Mesenteric fat pad (tissue), 1 donor: ENCODE results near the gene EYA2. TPM values are rescaled to one million over a fixed set of nuclear protein-coding genes. Genes with fewer than 3 reads are reported as not detected.
"Not testable (repeated sequence)": the region's sequence is repeated elsewhere in the genome, so short reads cannot be mapped to it uniquely, and the experiment has no call there.

Experiments used
- DNase-seq: peaks from one replicate; pipeline ENCODE4 v3.0.0-alpha.2; 2020; ENCODE audit warnings: low spot score
- total RNA-seq: library from RNA; stranded (reverse); fragmentation: NEBNext Ultra II Directional; extraction: Animal tissue kit (Norgen Biotek cat#: 25700); gene quantifications from one replicate; pipeline ENCODE4 v1.2.1, GENCODE V29; 2021
- donor health status: DM: yes; HTN: yes; CAD: no.

EYA2 gene
- total RNA-seq, 1 donor from 2014 or later: 32.8 TPM

DNA sequence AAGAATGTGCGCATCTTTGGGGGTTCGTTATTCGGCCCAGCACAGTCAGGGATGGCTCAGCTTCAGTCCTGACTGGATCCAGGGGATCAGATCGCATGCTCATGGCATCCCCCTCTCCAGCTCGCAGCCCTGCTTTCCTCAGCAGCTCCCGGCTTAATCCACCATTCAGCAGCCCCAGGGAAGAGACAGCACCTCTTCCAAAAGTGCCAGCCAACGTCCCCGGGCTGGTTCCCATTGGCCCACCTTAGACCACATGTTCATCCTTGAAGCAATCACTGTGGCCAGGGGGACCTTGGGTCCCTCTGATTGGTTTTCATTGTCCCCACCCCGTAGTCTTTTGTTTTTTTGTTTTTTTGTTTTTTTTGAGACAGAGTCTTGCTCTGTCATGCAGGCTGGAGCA, 273.2 kb downstream of the EYA2 start:
- no peak for DNase-seq

DNA sequence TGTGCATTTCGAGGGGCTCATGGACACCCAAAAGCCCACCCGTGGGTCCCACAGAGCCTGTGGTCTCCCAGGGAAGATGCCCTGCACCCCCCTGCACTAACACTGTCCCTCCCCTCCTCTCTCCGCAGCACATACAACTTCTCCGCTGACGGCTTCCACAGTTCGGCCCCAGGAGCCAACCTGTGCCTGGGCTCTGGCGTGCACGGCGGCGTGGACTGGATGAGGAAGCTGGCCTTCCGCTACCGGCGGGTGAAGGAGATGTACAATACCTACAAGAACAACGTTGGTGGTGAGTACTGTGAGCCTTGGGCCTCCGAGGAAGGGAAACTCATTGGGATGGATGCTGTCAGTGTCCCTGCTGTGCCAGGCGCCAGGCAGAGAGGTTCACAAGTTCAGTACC, 277.9 kb downstream of the EYA2 start:
- DNase-seq: no peak

DNA sequence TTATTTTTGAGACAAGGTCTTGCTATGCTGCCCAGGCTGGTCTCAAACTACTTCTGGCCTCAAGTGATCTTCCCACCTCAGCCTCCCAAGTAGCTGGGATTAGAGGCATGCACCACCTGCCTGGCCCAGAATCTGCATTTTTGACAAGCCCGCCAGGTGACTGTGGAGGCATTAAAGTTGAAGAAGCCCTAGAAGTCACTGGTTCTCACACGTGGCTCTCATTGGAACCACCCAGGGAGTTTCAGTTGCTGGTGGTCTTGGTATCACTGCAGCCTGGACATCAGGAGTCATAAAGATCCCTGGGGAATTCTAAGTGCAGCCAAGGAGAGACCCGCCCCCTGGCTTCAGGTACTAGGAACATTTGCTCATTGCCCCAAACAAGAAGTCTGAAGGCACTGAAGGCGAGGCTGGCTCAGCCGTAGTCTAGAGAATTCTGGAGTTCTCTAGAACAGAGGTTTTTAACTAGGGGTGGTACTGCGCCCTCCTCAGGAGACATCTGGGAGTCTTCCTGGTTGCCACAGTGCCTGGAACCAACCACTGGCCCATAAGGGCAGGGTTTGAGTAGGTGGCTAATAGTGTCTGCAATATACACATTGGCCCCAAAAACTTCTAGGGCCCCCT, 279.1 kb downstream of the EYA2 start:
- no peak for DNase-seq

DNA sequence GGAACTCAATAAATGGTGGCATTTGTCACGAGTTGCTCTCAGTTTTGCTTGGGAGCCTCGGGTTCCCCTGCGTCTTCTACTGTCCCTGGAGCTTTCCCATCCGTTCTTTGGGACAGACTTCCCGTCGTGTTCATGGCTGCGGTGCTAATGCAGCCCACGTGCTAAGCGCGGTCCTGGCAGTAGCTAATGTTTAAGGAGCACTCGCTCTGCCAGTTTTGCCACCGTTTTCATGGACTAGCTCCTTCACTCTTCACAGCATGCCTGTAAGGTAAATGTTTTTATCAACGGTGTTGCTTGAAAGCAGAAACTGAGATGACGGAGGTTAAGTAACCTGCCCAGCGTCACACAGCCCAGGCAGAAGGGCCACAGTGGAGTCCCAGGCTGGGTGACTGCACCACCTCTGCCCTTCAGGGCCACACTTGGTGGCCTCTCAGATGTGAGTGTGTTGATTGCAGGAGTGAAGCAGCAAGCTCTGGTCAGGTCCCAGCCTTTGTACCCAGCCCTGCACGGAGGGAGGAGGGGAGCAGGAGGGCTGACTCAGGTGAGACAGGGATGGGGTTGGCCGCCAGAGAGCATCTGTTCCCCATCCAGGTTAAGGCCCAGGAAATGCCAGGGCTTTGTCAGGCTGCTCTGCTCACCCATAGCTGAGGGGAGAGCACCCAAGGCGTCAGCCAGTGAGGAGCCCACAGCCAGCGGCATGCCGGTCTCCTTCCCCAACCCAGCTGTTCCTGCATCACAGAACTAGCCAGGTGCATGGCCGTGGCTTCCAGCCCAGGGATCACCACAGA, 280.0 kb downstream of the EYA2 start:
- no peak for DNase-seq

DNA sequence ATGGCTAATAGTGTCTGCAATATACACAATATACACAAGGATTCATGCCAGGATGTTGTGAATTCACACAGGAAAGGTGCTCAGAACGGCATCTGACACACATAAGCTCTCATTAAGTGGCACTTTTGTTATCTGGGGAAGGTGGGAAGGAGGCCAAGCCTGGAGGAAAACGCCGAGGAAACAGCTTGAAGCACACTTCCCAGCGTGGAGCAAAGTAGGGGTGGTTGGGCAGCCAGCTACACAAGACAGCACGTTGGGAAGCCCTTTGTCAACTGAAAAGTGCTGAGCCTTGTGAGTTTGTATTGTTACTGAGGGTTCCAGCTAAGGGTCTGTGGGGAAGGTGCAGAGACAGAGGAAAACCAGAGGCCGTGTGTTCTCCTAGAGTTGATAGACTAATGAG, 280.9 kb downstream of the EYA2 start:
- no peak for DNase-seq

DNA sequence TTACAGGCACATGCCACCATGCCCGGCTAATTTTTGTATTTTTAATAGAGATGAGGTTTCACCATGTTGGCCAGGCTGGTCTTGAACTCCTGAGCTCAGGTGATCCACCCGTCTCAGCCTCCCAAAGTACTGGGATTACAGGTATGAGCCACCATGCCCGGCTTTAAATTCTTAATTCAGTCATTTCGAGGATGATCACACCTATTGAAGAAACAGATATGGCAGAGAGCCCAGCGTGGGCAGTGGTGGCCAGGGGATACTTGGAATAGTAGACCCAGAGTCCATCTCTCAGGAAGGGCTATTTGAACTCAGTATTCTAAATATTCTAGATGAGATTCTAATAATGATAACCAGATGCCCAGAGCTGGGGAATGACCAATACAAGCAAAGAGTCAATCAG, 281.6 kb downstream of the EYA2 start:
- DNase-seq: not testable (repeated sequence)

DNA sequence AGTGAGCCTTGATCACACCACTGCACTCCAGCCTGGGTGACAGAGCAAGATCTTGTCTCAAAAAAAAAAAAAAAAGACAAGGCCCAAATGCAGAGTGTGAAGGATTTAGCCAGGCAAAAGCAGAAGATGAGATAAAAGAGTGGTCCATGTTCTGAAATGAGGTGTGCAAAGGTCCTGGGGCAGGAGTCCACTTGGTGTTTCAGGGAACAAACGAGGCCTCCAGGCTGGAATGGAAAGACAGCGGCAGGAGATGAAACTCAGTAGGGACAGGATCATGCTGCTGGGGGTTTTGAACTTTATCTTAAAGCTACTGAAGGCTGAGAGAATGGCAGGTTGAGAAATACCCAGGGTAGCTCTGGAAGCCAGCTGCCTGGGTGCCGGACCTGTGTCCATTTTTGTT, 283.6 kb downstream of the EYA2 start:
- no peak for DNase-seq

DNA sequence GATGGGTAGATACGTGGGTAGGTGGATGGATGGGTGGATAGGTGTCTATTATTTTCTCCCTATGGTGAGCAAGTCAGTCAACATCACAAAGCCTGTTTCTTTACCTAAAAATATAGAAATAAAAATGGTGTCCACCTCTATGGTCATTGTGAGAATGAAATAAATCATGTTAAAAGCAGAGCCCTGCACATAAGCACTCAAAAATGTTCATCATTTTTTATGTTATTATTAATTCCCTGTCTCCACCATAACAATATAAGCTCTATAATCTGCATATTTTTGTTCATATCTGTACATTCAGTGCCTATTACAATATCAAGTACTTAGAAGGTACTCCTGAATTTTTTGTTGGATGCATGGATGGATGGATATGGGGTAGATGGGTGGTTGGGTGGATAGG, 284.2 kb downstream of the EYA2 start:
- DNase-seq: no peak

DNA sequence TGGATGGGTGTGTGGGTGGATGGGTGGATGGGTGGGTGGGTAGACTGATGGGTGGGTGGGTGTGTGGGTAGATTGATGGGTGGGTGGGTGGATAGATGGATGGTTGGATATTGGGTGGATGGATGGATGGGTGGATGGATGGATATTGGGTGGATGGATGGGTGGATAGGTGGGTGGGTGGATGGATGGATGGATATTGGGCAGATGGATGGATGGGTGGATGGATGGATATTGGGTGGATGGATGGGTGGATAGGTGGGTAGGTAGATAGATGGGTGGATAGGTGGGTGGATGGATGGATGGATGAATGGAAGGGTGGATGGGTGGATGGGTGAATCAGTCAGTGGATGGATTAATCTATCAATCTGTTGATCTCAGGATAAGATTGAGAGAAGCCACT, 284.6 kb downstream of the EYA2 start:
- DNase-seq: no peak

DNA sequence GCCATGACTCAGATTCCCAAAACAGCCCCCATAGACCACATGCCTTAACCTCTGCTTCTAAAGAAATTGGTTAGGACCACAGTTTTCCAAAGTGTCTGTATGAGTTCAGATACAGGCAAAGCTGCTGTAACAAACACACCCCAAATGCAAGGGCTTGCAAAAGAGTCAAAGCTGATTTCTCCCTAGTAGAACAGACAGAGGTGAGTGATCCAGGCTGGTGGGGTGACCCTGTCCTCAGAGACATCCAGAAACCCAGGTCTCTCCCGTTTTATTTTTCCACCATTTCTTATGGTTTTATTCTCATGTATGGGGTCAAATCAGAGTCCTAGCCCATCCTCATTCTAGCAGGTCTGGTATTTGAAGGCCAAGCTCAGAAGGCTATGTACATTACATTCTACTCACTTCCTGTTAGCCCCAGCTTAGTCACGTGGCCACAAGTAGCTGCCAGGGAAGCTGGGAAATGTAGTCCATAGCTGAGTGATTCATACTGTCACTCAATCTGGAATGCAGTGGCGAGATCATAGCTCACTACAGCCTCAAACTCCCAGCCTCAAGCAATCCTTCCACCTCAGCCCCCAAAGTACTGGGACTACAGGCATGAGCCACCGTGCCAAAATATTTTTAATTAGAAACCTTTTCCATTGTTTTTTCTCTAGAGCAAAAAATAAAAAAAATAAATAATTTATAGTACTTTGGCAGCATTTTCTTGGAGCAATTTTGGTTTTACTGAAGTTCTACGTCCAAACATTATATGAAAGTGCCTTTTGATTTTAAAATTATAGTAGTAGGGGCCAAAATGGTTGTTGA, 286.6 kb downstream of the EYA2 start:
- DNase-seq: no peak

DNA sequence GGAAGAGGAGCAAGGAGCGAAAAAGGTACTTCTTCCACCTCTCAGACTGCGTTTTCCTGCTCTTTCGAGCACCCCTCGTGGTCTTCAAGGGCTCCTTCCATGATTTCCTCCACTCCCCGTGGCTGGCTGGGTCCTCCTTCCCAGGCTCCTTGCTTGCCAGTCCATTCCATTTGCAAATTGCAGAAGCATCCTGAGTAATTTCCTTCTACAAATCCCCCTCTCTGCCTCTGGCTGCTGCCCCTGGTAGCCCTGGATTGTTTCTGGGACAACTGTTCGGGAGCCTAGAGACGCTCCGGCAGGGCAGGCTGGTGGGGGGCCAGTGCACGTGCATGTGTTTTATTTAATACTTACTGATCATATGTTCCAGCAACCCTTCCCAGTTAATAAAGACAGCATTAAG, 288.7 kb downstream of the EYA2 start:
- DNase-seq: no peak

DNA sequence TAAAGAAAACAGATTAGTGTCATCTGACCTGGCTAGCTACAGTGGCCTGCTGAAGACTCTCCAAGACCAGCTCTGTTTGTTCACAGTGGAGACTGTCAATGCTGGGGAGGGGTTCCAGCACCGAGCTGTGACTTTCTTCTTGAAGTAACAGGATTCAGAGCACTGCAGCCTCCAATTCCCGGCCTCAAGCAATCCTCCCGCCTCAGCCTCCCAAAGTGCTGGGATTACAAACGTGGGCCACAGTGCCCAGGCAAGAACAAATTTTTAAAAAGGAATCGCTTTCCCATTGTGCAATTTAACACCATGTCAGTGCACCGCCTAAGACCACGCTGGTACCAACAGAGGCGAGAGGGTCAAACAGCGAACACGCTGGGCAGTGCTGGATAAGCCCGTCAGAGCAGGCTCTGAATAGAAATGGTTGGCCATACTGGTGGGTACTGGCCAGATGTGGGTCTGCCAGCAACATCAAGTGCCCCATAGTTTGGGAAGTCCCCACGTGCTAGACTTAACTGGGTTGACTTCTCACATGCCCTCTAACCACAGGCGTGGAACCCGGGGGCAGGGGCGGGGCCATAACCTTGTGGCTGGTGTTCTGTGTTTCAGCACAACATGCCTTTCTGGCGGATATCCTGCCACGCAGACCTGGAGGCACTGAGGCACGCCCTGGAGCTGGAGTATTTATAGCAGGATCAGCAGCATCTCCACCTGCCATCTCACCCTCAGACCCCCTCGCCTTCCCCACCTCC, 293.0 kb downstream of the EYA2 start:
- DNase-seq: no peak

DNA sequence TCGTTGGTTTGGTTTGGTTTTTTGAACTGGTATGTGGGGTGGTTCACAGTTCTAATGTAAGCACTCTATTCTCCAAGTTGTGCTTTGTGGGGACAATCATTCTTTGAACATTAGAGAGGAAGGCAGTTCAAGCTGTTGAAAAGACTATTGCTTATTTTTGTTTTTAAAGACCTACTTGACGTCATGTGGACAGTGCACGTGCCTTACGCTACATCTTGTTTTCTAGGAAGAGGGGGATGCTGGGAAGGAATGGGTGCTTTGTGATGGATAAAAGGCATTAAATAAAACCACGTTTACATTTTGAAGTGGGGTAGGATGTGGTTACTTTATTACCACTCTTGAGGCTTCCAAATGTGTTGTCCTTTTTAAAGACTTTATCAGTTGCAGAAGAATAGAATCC, 293.9 kb downstream of the EYA2 start:
- DNase-seq: no peak

DNA sequence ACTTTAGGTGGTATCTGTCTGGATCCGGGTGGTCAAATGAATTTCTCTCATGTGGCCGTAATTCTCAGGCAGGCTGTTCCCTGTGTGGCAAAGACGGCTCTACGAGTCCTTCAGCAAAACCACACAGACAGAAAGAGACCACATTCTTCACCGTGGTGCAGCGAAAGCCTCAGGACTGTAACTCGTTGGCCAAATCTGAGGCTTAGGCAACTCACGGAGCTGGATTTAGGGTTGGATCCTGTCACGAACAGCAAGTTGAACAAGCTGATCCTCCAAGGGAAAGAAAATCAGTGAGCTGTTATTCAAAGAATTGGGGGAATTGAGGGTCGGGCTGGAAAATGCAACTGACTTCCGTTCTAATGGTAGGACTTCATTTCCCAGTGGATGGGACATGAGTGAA, 294.4 kb downstream of the EYA2 start:
- no peak for DNase-seq

DNA sequence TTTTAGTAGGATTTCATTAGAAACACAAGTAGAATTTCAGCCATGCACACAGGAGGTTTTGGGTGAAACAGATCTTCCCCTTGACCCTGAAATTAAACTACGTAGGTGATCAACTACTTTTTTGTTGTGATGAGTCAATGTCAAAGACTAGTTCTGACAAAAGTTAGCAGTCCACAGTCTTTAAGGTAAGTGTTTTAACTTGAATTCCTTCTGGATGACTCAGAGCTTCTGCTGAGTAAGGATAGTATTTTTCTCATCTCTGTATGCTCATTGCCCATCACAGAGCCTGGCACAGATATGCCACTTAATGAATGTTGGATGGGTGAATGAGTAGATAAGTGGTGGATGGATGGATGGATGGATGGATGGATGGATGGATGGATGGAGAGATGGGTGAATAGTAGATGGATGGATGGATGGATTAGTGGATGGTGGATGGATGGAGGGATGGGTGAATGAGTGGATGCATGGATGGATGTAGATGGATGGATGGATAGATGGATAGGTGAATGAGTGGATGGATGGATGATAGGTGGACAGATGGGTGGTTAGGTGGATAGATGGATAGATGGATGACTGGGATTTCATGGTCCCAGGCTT, 296.5 kb downstream of the EYA2 start:
- no peak for DNase-seq

DNA sequence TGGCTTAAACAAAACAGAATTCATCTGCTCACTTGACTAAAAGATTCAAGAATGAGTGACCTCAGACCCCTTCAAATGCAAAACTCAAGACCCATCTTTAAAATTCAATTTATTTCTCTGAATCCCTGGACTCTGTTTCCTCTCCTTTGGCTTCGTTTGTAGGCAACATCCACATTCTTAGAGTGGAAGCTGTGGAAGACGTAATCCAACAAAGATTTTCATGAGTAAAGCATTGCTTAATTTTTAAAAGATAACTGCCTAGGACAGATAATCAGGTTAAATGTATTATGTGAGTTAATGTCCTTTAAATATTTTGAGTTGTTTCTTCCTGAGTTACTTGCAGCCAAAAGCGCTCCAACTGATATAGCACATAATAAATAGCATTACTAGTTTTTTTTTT, 297.3 kb downstream of the EYA2 start:
- DNase-seq: no peak

DNA sequence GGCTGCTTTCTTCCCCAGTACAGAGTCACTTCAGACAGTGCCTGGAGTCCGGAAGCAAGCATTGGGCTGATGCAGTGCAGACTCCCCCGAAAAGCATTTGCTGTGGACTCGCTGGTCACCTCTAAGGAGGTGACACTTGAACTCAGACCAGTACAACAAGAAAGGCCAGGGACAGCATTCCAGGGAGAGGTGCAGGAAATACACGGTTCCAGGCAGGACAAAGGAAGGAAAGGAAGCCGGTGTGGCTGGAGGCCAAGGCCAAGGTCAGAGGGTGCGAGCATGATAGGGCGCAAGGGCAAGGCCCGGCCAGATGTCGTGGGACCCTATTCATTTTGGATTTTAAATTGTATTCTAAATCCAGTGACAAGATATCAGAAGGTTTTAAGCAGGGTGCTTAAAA, 300.9 kb downstream of the EYA2 start:
- no peak for DNase-seq

DNA sequence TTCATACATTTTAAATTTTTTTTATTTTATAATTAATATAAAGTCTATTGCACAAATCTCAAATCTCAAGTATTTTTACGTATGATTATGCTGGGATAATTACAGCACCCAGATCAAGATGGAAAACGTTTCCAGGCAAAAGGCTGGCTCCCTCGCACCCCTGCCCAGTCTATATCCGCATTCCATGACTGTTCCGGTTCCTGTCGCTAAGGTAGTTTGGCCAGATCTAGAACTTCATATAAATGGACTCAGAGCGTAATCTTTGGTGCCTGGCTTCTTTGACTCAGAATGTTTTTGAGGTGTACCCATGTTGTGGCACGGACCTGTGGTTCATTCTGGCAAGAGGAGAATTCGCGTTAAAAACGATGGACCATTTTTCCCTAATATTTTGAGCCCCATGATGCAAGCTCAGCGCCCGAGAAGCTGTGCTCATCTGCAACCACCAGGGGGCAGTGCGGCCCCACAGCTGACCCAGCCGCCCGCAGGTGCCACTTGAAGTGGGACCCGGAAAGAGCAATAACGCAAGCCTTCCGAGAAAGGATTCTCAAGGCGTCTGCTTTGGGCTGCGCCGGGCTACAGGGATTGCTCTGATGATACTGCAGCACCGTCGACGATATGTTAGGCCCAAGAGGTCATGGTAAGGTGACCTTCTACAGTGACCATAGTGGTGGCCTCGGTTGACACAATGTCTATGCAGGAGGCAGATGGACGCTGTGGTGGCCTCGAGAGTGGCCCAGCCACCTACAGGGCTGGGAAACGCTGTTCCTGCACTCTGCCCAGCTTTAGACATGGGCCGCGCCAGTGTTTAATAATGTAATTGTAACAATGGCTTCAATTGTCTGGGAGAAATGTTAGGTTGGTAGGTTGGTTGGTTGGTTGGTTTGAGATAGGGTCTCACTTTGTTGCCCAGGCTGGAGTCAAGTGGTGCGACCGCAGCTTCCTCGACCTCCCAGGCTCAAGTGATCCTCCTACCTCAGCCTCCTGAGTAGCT, 301.7 kb downstream of the EYA2 start:
- peak; percentile 92 for DNase-seq

DNA sequence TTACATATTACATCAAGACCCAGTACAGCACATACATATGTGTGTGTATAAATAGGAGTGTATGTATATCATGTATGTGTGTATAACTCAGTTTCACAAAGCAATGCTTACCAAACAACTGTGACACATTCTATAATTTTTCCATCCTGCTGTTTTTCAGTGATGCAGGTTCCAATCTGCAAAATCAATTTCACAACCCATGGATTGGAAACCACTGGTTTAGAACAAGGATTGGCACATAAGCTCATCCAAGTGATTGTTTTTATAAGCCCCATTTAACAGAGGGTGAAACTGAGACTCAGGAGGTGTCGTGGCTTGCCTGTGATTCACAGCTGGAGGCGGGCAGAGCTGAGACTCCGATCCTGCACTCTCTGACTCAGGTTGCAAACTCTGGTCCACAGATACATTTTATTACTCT, 303.6 kb downstream of the EYA2 start:
- DNase-seq: no peak

DNA sequence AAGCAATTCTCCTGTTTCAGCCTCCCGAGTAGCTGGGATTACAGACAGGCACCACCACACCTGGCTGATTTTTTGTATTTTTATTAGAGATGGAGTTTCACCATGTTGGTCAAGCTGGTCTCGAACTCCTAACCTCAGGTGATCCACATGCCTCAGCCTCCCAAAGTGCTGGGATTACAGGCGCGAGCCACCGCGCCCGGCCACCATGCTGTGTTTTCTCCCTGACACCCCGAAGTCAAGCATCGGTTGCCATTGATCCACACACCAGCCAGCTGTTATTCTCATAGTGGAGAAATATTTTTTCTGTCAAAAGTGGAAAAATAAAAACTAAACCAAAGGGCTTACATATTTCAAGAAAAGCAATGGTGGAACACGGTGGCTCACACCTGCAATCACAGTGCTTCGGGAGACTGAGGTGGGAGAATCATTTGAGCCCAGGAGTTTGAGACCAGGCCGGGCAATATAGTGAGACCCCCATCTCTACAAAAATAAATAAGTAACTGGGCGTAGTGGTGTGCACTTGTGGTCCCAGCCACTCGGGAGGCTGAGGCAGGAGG, 304.4 kb downstream of the EYA2 start:
- no peak for DNase-seq
